ENCODE data around the gene DUSP8. TPM values are rescaled to one million over a fixed set of nuclear protein-coding genes. Genes with fewer than 3 reads are reported as not detected.

DUSP8 gene
- total RNA-seq, 1 donor from 2014 or later: 123 TPM

GRCh38 chr11:1557051-1557884, 14.8 kb downstream of the DUSP8 start:
- no peak for TF ChIP-seq CTCF (IDR thresholded peaks at IDR 0.05; ENCODE audit: partially characterized antibody, unreplicated experiment)
- peaks cover 1% of the 10 kb centered on the region for H3K4me1 Mint-ChIP-seq (ENCODE audit: low read depth, unreplicated experiment)
- H3K27ac Mint-ChIP-seq (ENCODE audit: unreplicated experiment): no peak overlapping the region
- peaks cover 15% of the 10 kb centered on the region for H3K27me3 Mint-ChIP-seq (ENCODE audit: unreplicated experiment)
- no peak overlapping the region for H3K4me3 Mint-ChIP-seq (ENCODE audit: unreplicated experiment)
- no peaks in the 10 kb centered on the region for H3K36me3 Mint-ChIP-seq (ENCODE audit: unreplicated experiment)
- DNase-seq: peak; percentile 16
- peaks cover 6% of the 10 kb centered on the region for H3K9me3 Mint-ChIP-seq (ENCODE audit: unreplicated experiment)

GRCh38 chr11:1556278-1556902, 15.7 kb downstream of the DUSP8 start:
- Mint-ChIP-seq H3K9me3 (ENCODE audit: unreplicated experiment) (peaks cover 5% of the 10 kb centered on the region), H3K4me3 (ENCODE audit: unreplicated experiment) (no peak overlapping the region), H3K4me1 (ENCODE audit: low read depth, unreplicated experiment) (peaks cover 1% of the 10 kb centered on the region), H3K36me3 (ENCODE audit: unreplicated experiment) (no peaks in the 10 kb centered on the region), H3K27me3 (ENCODE audit: unreplicated experiment) (peaks cover 15% of the 10 kb centered on the region), H3K27ac (ENCODE audit: unreplicated experiment) (no peak overlapping the region)
- TF ChIP-seq CTCF (IDR thresholded peaks at IDR 0.05; ENCODE audit: partially characterized antibody, unreplicated experiment): no peak
- peak; percentile 37 for DNase-seq

- DNase-seq: peak; percentile 11
- no peak for TF ChIP-seq CTCF (IDR thresholded peaks at IDR 0.05; ENCODE audit: partially characterized antibody, unreplicated experiment)
- H3K36me3 Mint-ChIP-seq (ENCODE audit: unreplicated experiment): no peaks in the 10 kb centered on the region
- peaks cover 15% of the 10 kb centered on the region for H3K27me3 Mint-ChIP-seq (ENCODE audit: unreplicated experiment)
- H3K9me3 Mint-ChIP-seq (ENCODE audit: unreplicated experiment): peaks cover 5% of the 10 kb centered on the region
- no peak overlapping the region for H3K27ac Mint-ChIP-seq (ENCODE audit: unreplicated experiment)
- peaks cover 1% of the 10 kb centered on the region for H3K4me1 Mint-ChIP-seq (ENCODE audit: low read depth, unreplicated experiment)
- no peak overlapping the region for H3K4me3 Mint-ChIP-seq (ENCODE audit: unreplicated experiment)
Observed at GRCh38 chr11:1555713-1556153, 16.3 kb downstream of the DUSP8 start.

GRCh38 chr11:1554981-1555712, 16.9 kb downstream of the DUSP8 start:
- Mint-ChIP-seq H3K27ac (ENCODE audit: unreplicated experiment) (no peak overlapping the region), H3K27me3 (ENCODE audit: unreplicated experiment) (peaks cover 15% of the 10 kb centered on the region), H3K9me3 (ENCODE audit: unreplicated experiment) (peaks cover 5% of the 10 kb centered on the region), H3K36me3 (ENCODE audit: unreplicated experiment) (peaks cover 4% of the 10 kb centered on the region), H3K4me1 (ENCODE audit: low read depth, unreplicated experiment) (peaks cover 1% of the 10 kb centered on the region), H3K4me3 (ENCODE audit: unreplicated experiment) (no peak overlapping the region)
- no peak for TF ChIP-seq CTCF (IDR thresholded peaks at IDR 0.05; ENCODE audit: partially characterized antibody, unreplicated experiment)
- peak; percentile 21 for DNase-seq

Data from glutamatergic neuron (in vitro differentiated cells).